Endodermal cell (in vitro differentiated cells): ENCODE data around the gene RPGRIP1L. TPM values are rescaled to one million over a fixed set of nuclear protein-coding genes. Genes with fewer than 3 reads are reported as not detected.

Source experiments
- DNase-seq: peaks from one replicate; pipeline ENCODE4 v3.0.0-alpha.2; 2017
- H3K27ac ChIP-seq: 2 replicates; pipeline ENCODE4 v1.5.1; 2013; ENCODE audit warnings: mild to moderate bottlenecking, low read depth, low read length, moderate library complexity
- H3K27me3 ChIP-seq: 2 replicates; pipeline ENCODE4 v1.6.1; 2013; ENCODE audit warnings: mild to moderate bottlenecking, low read length, moderate library complexity; ENCODE audit not compliant: insufficient read depth, control insufficient read depth, poor library complexity, severe bottlenecking
- H3K36me3 ChIP-seq: 2 replicates; pipeline ENCODE4 v1.7.0; 2013; ENCODE audit warnings: mild to moderate bottlenecking, low read length, moderate library complexity; ENCODE audit not compliant: control insufficient read depth, insufficient read depth
- H3K4me1 ChIP-seq: one replicate; pipeline ENCODE4 v1.7.0; 2013; ENCODE audit warnings: low read length; ENCODE audit not compliant: control insufficient read depth, insufficient read depth
- H3K4me3 ChIP-seq: 2 replicates; pipeline ENCODE4 v1.5.1; 2013; ENCODE audit warnings: mild to moderate bottlenecking, low read length, moderate library complexity
- H3K9ac ChIP-seq: 2 replicates; pipeline ENCODE4 v1.6.1; 2013; ENCODE audit warnings: mild to moderate bottlenecking, low read length, moderate library complexity; ENCODE audit not compliant: poor library complexity, severe bottlenecking; ENCODE audit errors: extremely low read depth
- H3K9me3 ChIP-seq: 2 replicates; pipeline ENCODE4 v1.6.1; 2013; ENCODE audit warnings: mild to moderate bottlenecking, low read length, moderate library complexity; ENCODE audit not compliant: control insufficient read depth
- H3K27ac Mint-ChIP-seq: 2 replicates; pipeline ENCODE4 v1.8.0; 2020; ENCODE audit warnings: mixed read lengths
- H3K27me3 Mint-ChIP-seq: 2 replicates; pipeline ENCODE4 v1.8.0; 2021; ENCODE audit warnings: mild to moderate bottlenecking, mixed read lengths; ENCODE audit not compliant: insufficient read depth
- H3K36me3 Mint-ChIP-seq: 2 replicates; pipeline ENCODE4 v1.8.0; 2020; ENCODE audit warnings: low read depth, mixed read lengths
- H3K4me1 Mint-ChIP-seq: 2 replicates; pipeline ENCODE4 v1.8.0; 2020; ENCODE audit warnings: mixed read lengths
- H3K4me3 Mint-ChIP-seq: 2 replicates; pipeline ENCODE4 v1.8.0; 2020; ENCODE audit warnings: mild to moderate bottlenecking, moderate library complexity, mixed read lengths
- H3K9me3 Mint-ChIP-seq: 2 replicates; pipeline ENCODE4 v1.8.0; 2020; ENCODE audit warnings: mild to moderate bottlenecking, mixed read lengths
- CTCF ChIP-seq: fragments of 200-600 bp; sonication (generic); conservative IDR thresholded peaks from 2 replicates; pipeline ENCODE4 v1.5.0; 2021; ENCODE audit warnings: antibody characterized with exemption, mild to moderate bottlenecking
- WGBS, 2 experiments: methylation state at CpG; one replicate each; pipeline versions ENCODE4 v1.1.5 to v1.1.7; 2013; ENCODE audit warnings: missing lambda C conversion rate in 2 of 2, mixed read lengths in 1 of 2; ENCODE audit not compliant: insufficient coverage in 1 of 2, insufficient read length in 1 of 2; 5-methylcytosine and 5-hydroxymethylcytosine counted together
- total RNA-seq, 2 donors: library from RNA; stranded (reverse); fragmentation: NEBNext Ultra II Directional in 1 of 2; extraction: Animal tissue kit (Norgen Biotek cat#: 25700) in 1 of 2; gene quantifications; 2 replicates in 1 of 2; 3 replicates in 1 of 2; pipeline ENCODE4 v1.2.1, GENCODE V29; 2021

RPGRIP1L gene
- total RNA-seq, 2 donors from 2014 or later, result 15.9 to 19.8 TPM

- H3K36me3 ChIP-seq, result no peaks in the 10 kb centered on the region
- Mint-ChIP-seq H3K4me3 (no peak overlapping the region), H3K9me3 (no peaks in the 10 kb centered on the region), H3K27ac (no peak overlapping the region), H3K36me3 (peaks cover 2% of the 10 kb centered on the region), H3K27me3 (no peaks in the 10 kb centered on the region), H3K4me1 (no peaks in the 10 kb centered on the region)
- no peaks in the 10 kb centered on the region for H3K9me3 ChIP-seq
- no peaks in the 10 kb centered on the region for H3K4me1 ChIP-seq
- no peak for TF ChIP-seq CTCF
- 89 to 99% methylated on average over 1 to 3 of the region's 3 CpGs for WGBS, 2 experiments
- no peak for DNase-seq
- no peaks in the 10 kb centered on the region for H3K27me3 ChIP-seq
- H3K9ac ChIP-seq, result no peak overlapping the region
- H3K27ac ChIP-seq, result no peak overlapping the region
- no peak overlapping the region for H3K4me3 ChIP-seq
Observed at GRCh38 chr16:53666786-53667415, 36.8 kb downstream of the RPGRIP1L start.

GRCh38 chr16:53664724-53665345 lies 38.8 kb downstream of the RPGRIP1L start:
- Mint-ChIP-seq H3K27me3 (no peaks in the 10 kb centered on the region), H3K4me1 (no peaks in the 10 kb centered on the region), H3K36me3 (peaks cover 2% of the 10 kb centered on the region), H3K4me3 (no peak overlapping the region), H3K27ac (no peak overlapping the region), H3K9me3 (no peaks in the 10 kb centered on the region)
- Histone ChIP-seq H3K9ac (no peak overlapping the region), H3K27me3 (no peaks in the 10 kb centered on the region), H3K4me3 (no peak overlapping the region), H3K4me1 (no peaks in the 10 kb centered on the region), H3K9me3 (no peaks in the 10 kb centered on the region), H3K27ac (no peak overlapping the region), H3K36me3 (no peaks in the 10 kb centered on the region)
- DNase-seq, result no peak
- no peak for TF ChIP-seq CTCF
- WGBS, 2 experiments, result 86 to 91% methylated on average over 6 to 7 of the region's 7 CpGs

GRCh38 chr16:53662072-53662471 lies 41.6 kb downstream of the RPGRIP1L start:
- 100% methylated on average over 1 of the region's 1 CpG; no CpG with 5 or more reads in 1 of the 2 experiments for WGBS, 2 experiments
- Histone ChIP-seq H3K27ac (no peak overlapping the region), H3K9me3 (no peaks in the 10 kb centered on the region), H3K9ac (no peak overlapping the region), H3K4me1 (no peaks in the 10 kb centered on the region), H3K4me3 (no peak overlapping the region), H3K36me3 (no peaks in the 10 kb centered on the region), H3K27me3 (no peaks in the 10 kb centered on the region)
- Mint-ChIP-seq H3K4me1 (no peaks in the 10 kb centered on the region), H3K36me3 (peaks cover under 1% of the 10 kb centered on the region), H3K4me3 (no peak overlapping the region), H3K9me3 (no peaks in the 10 kb centered on the region), H3K27ac (no peak overlapping the region), H3K27me3 (no peaks in the 10 kb centered on the region)
- TF ChIP-seq CTCF, result no peak
- no peak for DNase-seq
